ENCODE results near the gene TRAPPC3. TPM values are rescaled to one million over a fixed set of nuclear protein-coding genes. Genes with fewer than 3 reads are reported as not detected.

TRAPPC3 gene
- total RNA-seq, 1 donor from 2014 or later = 30.3 TPM

- no peak overlapping the region for H3K4me3 ChIP-seq (ENCODE audit: low read length in 3 of 3)
- H3K27me3 ChIP-seq (ENCODE audit: control insufficient read depth in 3 of 3, insufficient read depth in 3 of 3, low read length in 3 of 3) = peaks cover 16 to 19% (median 19%) of the 10 kb centered on the region in 3 donors
- H3K9ac ChIP-seq (ENCODE audit: low read depth in 1 of 3, low read length in 3 of 3) = no peak overlapping the region
Observed at GRCh38 chr1:36128126-36128904, 21.0 kb downstream of the TRAPPC3 start.

GRCh38 chr1:36126797-36127500 lies 22.3 kb downstream of the TRAPPC3 start:
- no peak overlapping the region for H3K4me3 ChIP-seq (ENCODE audit: low read length in 3 of 3)
- peaks cover 19% of the 10 kb centered on the region in 3 donors for H3K27me3 ChIP-seq (ENCODE audit: control insufficient read depth in 3 of 3, insufficient read depth in 3 of 3, low read length in 3 of 3)
- no peaks in the 10 kb centered on the region for H3K36me3 ChIP-seq (ENCODE audit: control insufficient read depth in 3 of 3, insufficient read depth in 3 of 3, low read length in 3 of 3)
- no peaks in the 10 kb centered on the region for H3K9me3 ChIP-seq (ENCODE audit: control insufficient read depth in 3 of 3, low read length in 3 of 3)
- no peak overlapping the region for H3K27ac ChIP-seq (ENCODE audit: low read depth, low read length)
- peaks cover 2 to 5% (median 3%) of the 10 kb centered on the region in 3 donors for H3K4me1 ChIP-seq (ENCODE audit: control insufficient read depth in 3 of 3, insufficient read depth in 3 of 3, low read length in 3 of 3)
- no peak overlapping the region for H3K9ac ChIP-seq (ENCODE audit: low read depth in 1 of 3, low read length in 3 of 3)

More at GRCh38 chr1:36128126-36128904, 21.0 kb downstream of the TRAPPC3 start:
- H3K27ac ChIP-seq (ENCODE audit: low read depth, low read length) = no peak overlapping the region
- no peaks in the 10 kb centered on the region for H3K9me3 ChIP-seq (ENCODE audit: control insufficient read depth in 3 of 3, low read length in 3 of 3)
- H3K4me1 ChIP-seq (ENCODE audit: control insufficient read depth in 3 of 3, insufficient read depth in 3 of 3, low read length in 3 of 3) = peaks cover 2 to 5% (median 3%) of the 10 kb centered on the region in 3 donors
- H3K36me3 ChIP-seq (ENCODE audit: control insufficient read depth in 3 of 3, insufficient read depth in 3 of 3, low read length in 3 of 3) = no peaks in the 10 kb centered on the region

- no peaks in the 10 kb centered on the region for H3K9me3 ChIP-seq (ENCODE audit: control insufficient read depth in 3 of 3, low read length in 3 of 3)
- no peak overlapping the region for H3K4me3 ChIP-seq (ENCODE audit: low read length in 3 of 3)
- peaks cover 19% of the 10 kb centered on the region in 3 donors for H3K27me3 ChIP-seq (ENCODE audit: control insufficient read depth in 3 of 3, insufficient read depth in 3 of 3, low read length in 3 of 3)
- no peak overlapping the region for H3K27ac ChIP-seq (ENCODE audit: low read depth, low read length)
- peaks cover 2 to 5% (median 3%) of the 10 kb centered on the region in 3 donors for H3K4me1 ChIP-seq (ENCODE audit: control insufficient read depth in 3 of 3, insufficient read depth in 3 of 3, low read length in 3 of 3)
- H3K36me3 ChIP-seq (ENCODE audit: control insufficient read depth in 3 of 3, insufficient read depth in 3 of 3, low read length in 3 of 3) = no peaks in the 10 kb centered on the region
- H3K9ac ChIP-seq (ENCODE audit: low read depth in 1 of 3, low read length in 3 of 3) = peak overlapping the region in 1 of 3 donors; percentile 50
Observed at GRCh38 chr1:36126005-36126716, 23.1 kb downstream of the TRAPPC3 start.

- Histone ChIP-seq H3K9ac (ENCODE audit: low read depth in 1 of 3, low read length in 3 of 3) (peak within 1 kb of the TSS in 2 of 3 donors; percentile 33 to 50), H3K27ac (ENCODE audit: low read depth, low read length) (no peak within 1 kb of the TSS)
Observed at GRCh38 chr1:36125129-36125991, 23.9 kb downstream of the TRAPPC3 start, which contains the start of gene COL8A2. COL8A2 (minus strand) TSS chr1:36125222; CDS start chr1:36100242, 24,980 bp downstream.

GRCh38 chr1:36124404-36125128 lies 24.7 kb downstream of the TRAPPC3 start:
- Histone ChIP-seq H3K36me3 (ENCODE audit: control insufficient read depth in 3 of 3, insufficient read depth in 3 of 3, low read length in 3 of 3) (no peaks in the 10 kb centered on the region), H3K27me3 (ENCODE audit: control insufficient read depth in 3 of 3, insufficient read depth in 3 of 3, low read length in 3 of 3) (peaks cover 19% of the 10 kb centered on the region in 3 donors), H3K4me3 (ENCODE audit: low read length in 3 of 3) (no peak overlapping the region), H3K9ac (ENCODE audit: low read depth in 1 of 3, low read length in 3 of 3) (no peak overlapping the region), H3K27ac (ENCODE audit: low read depth, low read length) (no peak overlapping the region), H3K4me1 (ENCODE audit: control insufficient read depth in 3 of 3, insufficient read depth in 3 of 3, low read length in 3 of 3) (peaks cover 2 to 5% (median 3%) of the 10 kb centered on the region in 3 donors), H3K9me3 (ENCODE audit: control insufficient read depth in 3 of 3, low read length in 3 of 3) (no peaks in the 10 kb centered on the region)

More at GRCh38 chr1:36125129-36125991, 23.9 kb downstream of the TRAPPC3 start, which contains the start of gene COL8A2:
- peaks cover 19% of the 10 kb centered on the region in 3 donors for H3K27me3 ChIP-seq (ENCODE audit: control insufficient read depth in 3 of 3, insufficient read depth in 3 of 3, low read length in 3 of 3)
- H3K36me3 ChIP-seq (ENCODE audit: control insufficient read depth in 3 of 3, insufficient read depth in 3 of 3, low read length in 3 of 3) = no peaks in the 10 kb centered on the region
- peak within 1 kb of the TSS in 2 of 3 donors; percentile 22 to 43 for H3K4me3 ChIP-seq (ENCODE audit: low read length in 3 of 3)
- no peaks in the 10 kb centered on the region for H3K9me3 ChIP-seq (ENCODE audit: control insufficient read depth in 3 of 3, low read length in 3 of 3)
- H3K4me1 ChIP-seq (ENCODE audit: control insufficient read depth in 3 of 3, insufficient read depth in 3 of 3, low read length in 3 of 3) = peaks cover 2 to 5% (median 3%) of the 10 kb centered on the region in 3 donors

GRCh38 chr1:36123356-36123755 lies 25.9 kb downstream of the TRAPPC3 start:
- Histone ChIP-seq H3K9ac (ENCODE audit: low read depth in 1 of 3, low read length in 3 of 3) (no peak overlapping the region), H3K4me3 (ENCODE audit: low read length in 3 of 3) (no peak overlapping the region), H3K27ac (ENCODE audit: low read depth, low read length) (no peak overlapping the region), H3K4me1 (ENCODE audit: control insufficient read depth in 3 of 3, insufficient read depth in 3 of 3, low read length in 3 of 3) (peaks cover 2 to 8% (median 5%) of the 10 kb centered on the region in 3 donors), H3K36me3 (ENCODE audit: control insufficient read depth in 3 of 3, insufficient read depth in 3 of 3, low read length in 3 of 3) (no peaks in the 10 kb centered on the region), H3K9me3 (ENCODE audit: control insufficient read depth in 3 of 3, low read length in 3 of 3) (no peaks in the 10 kb centered on the region), H3K27me3 (ENCODE audit: control insufficient read depth in 3 of 3, insufficient read depth in 3 of 3, low read length in 3 of 3) (peaks cover 19% of the 10 kb centered on the region in 3 donors)

GRCh38 chr1:36122062-36123030 lies 26.9 kb downstream of the TRAPPC3 start:
- H3K9ac ChIP-seq (ENCODE audit: low read depth in 1 of 3, low read length in 3 of 3) = no peak overlapping the region
- no peak overlapping the region for H3K4me3 ChIP-seq (ENCODE audit: low read length in 3 of 3)
- H3K27ac ChIP-seq (ENCODE audit: low read depth, low read length) = no peak overlapping the region
- peaks cover 2 to 8% (median 5%) of the 10 kb centered on the region in 3 donors for H3K4me1 ChIP-seq (ENCODE audit: control insufficient read depth in 3 of 3, insufficient read depth in 3 of 3, low read length in 3 of 3)
- no peaks in the 10 kb centered on the region for H3K9me3 ChIP-seq (ENCODE audit: control insufficient read depth in 3 of 3, low read length in 3 of 3)
- no peaks in the 10 kb centered on the region for H3K36me3 ChIP-seq (ENCODE audit: control insufficient read depth in 3 of 3, insufficient read depth in 3 of 3, low read length in 3 of 3)
- H3K27me3 ChIP-seq (ENCODE audit: control insufficient read depth in 3 of 3, insufficient read depth in 3 of 3, low read length in 3 of 3) = peaks cover 19% of the 10 kb centered on the region in 3 donors

GRCh38 chr1:36119456-36119855 lies 29.8 kb downstream of the TRAPPC3 start:
- Histone ChIP-seq H3K4me3 (ENCODE audit: low read length in 3 of 3) (no peak overlapping the region), H3K27ac (ENCODE audit: low read depth, low read length) (no peak overlapping the region), H3K9me3 (ENCODE audit: control insufficient read depth in 3 of 3, low read length in 3 of 3) (no peaks in the 10 kb centered on the region), H3K27me3 (ENCODE audit: control insufficient read depth in 3 of 3, insufficient read depth in 3 of 3, low read length in 3 of 3) (peaks cover 6 to 10% (median 8%) of the 10 kb centered on the region in 3 donors), H3K9ac (ENCODE audit: low read depth in 1 of 3, low read length in 3 of 3) (no peak overlapping the region), H3K36me3 (ENCODE audit: control insufficient read depth in 3 of 3, insufficient read depth in 3 of 3, low read length in 3 of 3) (no peaks in the 10 kb centered on the region), H3K4me1 (ENCODE audit: control insufficient read depth in 3 of 3, insufficient read depth in 3 of 3, low read length in 3 of 3) (peaks cover 0 to 11% (median 0%) of the 10 kb centered on the region in 3 donors)

Data from skeletal muscle tissue (tissue), 4 donors.